HepG2 (cell line): ENCODE measurements around the gene ZFP36. TPM values are rescaled to one million over a fixed set of nuclear protein-coding genes. Genes with fewer than 3 reads are reported as not detected.

Experiments
- AFF4 ChIP-seq: sonication (generic); formaldehyde crosslinking; IDR thresholded peaks from 2 replicates; pipeline ENCODE4 v1.4.0; 2020; ENCODE audit warnings: missing genetic modification reagents
- HMGA1 ChIP-seq: sonication (generic); formaldehyde crosslinking; conservative IDR thresholded peaks from 2 replicates; pipeline ENCODE4 v1.4.0; 2020; ENCODE audit warnings: missing genetic modification reagents
- NBN ChIP-seq: fragments of 450-650 bp; conservative IDR thresholded peaks from 2 replicates; pipeline ENCODE4 v1.6.1; 2017
- PRDM15 ChIP-seq: sonication (generic); formaldehyde crosslinking; IDR thresholded peaks from 2 replicates; pipeline ENCODE4 v1.4.0; 2020; ENCODE audit warnings: missing genetic modification reagents
- SNAPC2 ChIP-seq: sonication (generic); formaldehyde crosslinking; IDR thresholded peaks from 2 replicates; pipeline ENCODE4 v1.8.1; 2022; ENCODE audit warnings: mild to moderate bottlenecking, missing genetic modification reagents
- THAP9 ChIP-seq: sonication (generic); formaldehyde crosslinking; IDR thresholded peaks from 2 replicates; pipeline ENCODE4; 2020; ENCODE audit warnings: missing genetic modification reagents, mild to moderate bottlenecking, borderline replicate concordance
- TRIM22 ChIP-seq: fragments of 450-650 bp; IDR thresholded peaks from 2 replicates; pipeline ENCODE4 v1.6.1; 2017
- ZBTB20 ChIP-seq: sonication (generic); formaldehyde crosslinking; IDR thresholded peaks from 2 replicates; pipeline ENCODE4 v1.8.1; 2023; ENCODE audit warnings: missing genetic modification reagents, low read depth, mild to moderate bottlenecking, borderline replicate concordance
- ZFP90 ChIP-seq: sonication (generic); formaldehyde crosslinking; IDR thresholded peaks from 2 replicates; pipeline ENCODE4 v1.8.0; 2022; ENCODE audit warnings: missing genetic modification reagents, mild to moderate bottlenecking, inconsistent platforms, borderline replicate concordance
- ZNF547 ChIP-seq: sonication (generic); formaldehyde crosslinking; IDR thresholded peaks from 2 replicates; pipeline ENCODE4 v1.5.1; 2020; ENCODE audit warnings: mild to moderate bottlenecking, missing genetic modification reagents
- ZNF567 ChIP-seq: sonication (generic); formaldehyde crosslinking; IDR thresholded peaks from 2 replicates; pipeline ENCODE4 v1.8.1; 2023; ENCODE audit warnings: mild to moderate bottlenecking, missing genetic modification reagents, borderline replicate concordance
- ZXDC ChIP-seq: sonication (generic); formaldehyde crosslinking; IDR thresholded peaks from 2 replicates; pipeline ENCODE4 v1.5.0; 2020; ENCODE audit warnings: mild to moderate bottlenecking, missing genetic modification reagents
- polyA plus RNA-seq, 8 experiments: library from polyadenylated mRNA; depleted of rRNA in 3 of 8; stranded (reverse) in 7 of 8; unstranded in 1 of 8; fragments of >200 nt; fragmentation: Illumina TruSeq in 4 of 8; extraction: Trizol in 4 of 8; gene quantifications; 2 replicates each; pipeline versions ENCODE4 v1.2.1 to v1.2.3, GENCODE V29; 2011 to 2016; ENCODE audit warnings: low read depth in 4 of 8, missing spikeins in 1 of 8, mixed read lengths in 1 of 8; ENCODE audit not compliant: insufficient read depth in 1 of 8
- total RNA-seq, 5 experiments: library from RNA; depleted of rRNA; stranded (reverse); fragments of >200 nt; fragmentation: Illumina TruSeq; extraction: Trizol; gene quantifications; 2 replicates each; pipeline ENCODE4 v1.2.3, GENCODE V29; 2016; ENCODE audit warnings: low read depth in 1 of 5

Gene ZFP36
- total and polyA plus RNA-seq, 2 of the 13 experiments (the other 11 are each of a cell fraction or from before 2014, with no cell fraction given), result 1.4 to 1.7 TPM

GRCh38 chr19:39406656-39407409 lies at the start of gene ZFP36 (continued):
- no peak for TF ChIP-seq AFF4 (CRISPR knock-in tag)
- no peak for TF ChIP-seq THAP9
- no peak for TF ChIP-seq NBN
- TF ChIP-seq HMGA1 (CRISPR knock-in tag), result no peak
- no peak for TF ChIP-seq ZNF567 (CRISPR knock-in tag)
- no peak for TF ChIP-seq PRDM15
- TF ChIP-seq ZXDC (CRISPR knock-in tag), result no peak
- 0 out of 2 replicates have a peak, but pooled peaks have one; percentile 65 for TF ChIP-seq ZNF547 (CRISPR knock-in tag)
- TF ChIP-seq TRIM22, result no peak
- TF ChIP-seq ZFP90, result peak; percentile 59; the same call in 1 of the 2 replicates
- no peak; the same call in 1 of the 2 replicates for TF ChIP-seq ZBTB20 (CRISPR knock-in tag)
- TF ChIP-seq SNAPC2 (CRISPR knock-in tag), result no peak
